Measurements from ENCODE around the gene TTYH1. TPM values are rescaled to one million over a fixed set of nuclear protein-coding genes. Genes with fewer than 3 reads are reported as not detected.
"Not testable (repeated sequence)": the region's sequence is repeated elsewhere in the genome, so short reads cannot be mapped to it uniquely, and the experiment has no call there.

Gene TTYH1
- total RNA-seq, result 1 to 10 TPM; 1.1 to 1.9 TPM

GRCh38 chr19:54415208-54415900 lies at the start of gene TTYH1:
Gene TTYH1, plus strand, starts transcription at chr19:54415464. Its CDS starts 89 bp downstream, at chr19:54415553.
- ATAC-seq (ENCODE audit: low read depth), result no peak
- H3K4me3 Mint-ChIP-seq, result no peak within 1 kb of the TSS
- POLR2A ChIA-PET, result interaction anchor here (1.0 kb wide), 1 partner anchor 20 kb away, joined by 3 read pairs; no protein-coding TSS in a partner anchor
- peaks cover 5% of the 10 kb centered on the region for H3K36me3 Mint-ChIP-seq
- peaks cover 45% of the 10 kb centered on the region for H3K27me3 Mint-ChIP-seq
- H3K4me1 Mint-ChIP-seq, result peaks cover 18% of the 10 kb centered on the region
- no peak within 1 kb of the TSS for H3K27ac Mint-ChIP-seq
- H3K9me3 Mint-ChIP-seq, result peaks cover 11% of the 10 kb centered on the region
- peak; percentile 73 for DNase-seq

GRCh38 chr19:54365798-54366197 lies 49.5 kb upstream of the TTYH1 start:
- not testable (repeated sequence) for H3K9me3 Mint-ChIP-seq; H3K27me3 Mint-ChIP-seq; ATAC-seq (ENCODE audit: low read depth); H3K4me3 Mint-ChIP-seq; DNase-seq; H3K27ac Mint-ChIP-seq
- peaks cover 53% of the 10 kb centered on the region for H3K4me1 Mint-ChIP-seq
- peaks cover 17% of the 10 kb centered on the region for H3K36me3 Mint-ChIP-seq
- POLR2A ChIA-PET, result interaction anchor here (1.1 to 5.2 kb wide), 6 partner anchors 9 to 1272 kb away, joined by 3 to 27 read pairs (median 6); partner anchors contain the start of gene PPP6R1

GRCh38 chr19:54366811-54367210 lies 48.5 kb upstream of the TTYH1 start:
- Mint-ChIP-seq H3K4me3 (no peak overlapping the region), H3K4me1 (peaks cover 50% of the 10 kb centered on the region), H3K9me3 (no peaks in the 10 kb centered on the region), H3K27ac (no peak overlapping the region), H3K27me3 (peaks cover 9% of the 10 kb centered on the region), H3K36me3 (peaks cover 14% of the 10 kb centered on the region)
- ATAC-seq (ENCODE audit: low read depth) (no peak), DNase-seq (no peak)
- POLR2A ChIA-PET, result interaction anchor here (0.7 kb wide), 1 partner anchor 22 kb away, joined by 3 read pairs; no protein-coding TSS in a partner anchor

- Mint-ChIP-seq H3K4me3 (peak overlapping the region; percentile 81), H3K27me3 (peaks cover 11% of the 10 kb centered on the region), H3K36me3 (peaks cover 4% of the 10 kb centered on the region), H3K9me3 (no peaks in the 10 kb centered on the region), H3K4me1 (peaks cover 48% of the 10 kb centered on the region), H3K27ac (peak overlapping the region; percentile 37)
- ATAC-seq (ENCODE audit: low read depth) (no peak), DNase-seq (no peak)
- POLR2A ChIA-PET, result interaction anchor here (1.3 to 1.7 kb wide), 2 partner anchors 9 to 19 kb away, joined by 4 to 7 read pairs; no protein-coding TSS in a partner anchor
Observed at GRCh38 chr19:54369082-54369687, 46.1 kb upstream of the TTYH1 start.

DNA sequence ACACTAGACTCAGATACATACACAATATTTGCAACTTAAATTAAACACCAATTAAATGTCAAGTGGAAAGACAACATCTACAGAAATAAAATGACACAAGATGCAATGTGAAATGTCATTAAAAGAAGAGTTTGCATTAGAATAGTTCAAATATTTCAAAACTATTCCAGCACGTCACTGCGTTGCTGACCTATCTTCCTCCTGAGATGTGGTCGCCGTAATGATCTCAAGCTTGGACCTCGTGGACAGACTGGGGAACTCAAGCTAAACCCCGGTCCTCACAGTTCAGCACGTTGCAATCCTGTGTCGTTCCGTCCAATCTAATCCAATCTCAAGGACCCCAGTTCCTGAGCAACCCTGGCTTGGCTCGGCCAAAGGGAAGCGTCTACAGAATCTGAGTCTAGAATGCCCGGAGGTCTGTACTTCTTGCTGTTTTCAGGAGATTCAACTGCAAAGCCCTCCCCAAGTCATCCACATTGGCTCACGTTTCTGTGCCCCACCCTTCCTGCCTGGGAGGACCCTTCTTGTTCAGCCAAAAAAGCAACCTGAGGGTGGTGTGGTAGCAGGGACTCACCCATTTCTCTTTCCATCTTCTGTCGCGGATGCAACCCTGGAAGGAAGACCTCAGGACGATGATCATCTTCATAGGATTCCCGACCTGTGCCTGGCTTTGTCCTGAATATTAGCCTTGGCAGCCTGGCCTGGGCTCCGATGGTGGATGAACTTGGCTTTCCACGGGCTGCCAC lies 45.4 kb upstream of the TTYH1 start:
- Mint-ChIP-seq H3K4me3 (peak overlapping the region; percentile 81), H3K27me3 (peaks cover 11% of the 10 kb centered on the region), H3K27ac (peak overlapping the region; percentile 30), H3K4me1 (peaks cover 52% of the 10 kb centered on the region)
- ATAC-seq (ENCODE audit: low read depth), result peak; percentile 6
- not testable (repeated sequence) for H3K36me3 Mint-ChIP-seq, DNase-seq, H3K9me3 Mint-ChIP-seq
- POLR2A ChIA-PET, result interaction anchor here (1.3 kb wide), 1 partner anchor 9 kb away, joined by 4 read pairs; no protein-coding TSS in a partner anchor

DNA sequence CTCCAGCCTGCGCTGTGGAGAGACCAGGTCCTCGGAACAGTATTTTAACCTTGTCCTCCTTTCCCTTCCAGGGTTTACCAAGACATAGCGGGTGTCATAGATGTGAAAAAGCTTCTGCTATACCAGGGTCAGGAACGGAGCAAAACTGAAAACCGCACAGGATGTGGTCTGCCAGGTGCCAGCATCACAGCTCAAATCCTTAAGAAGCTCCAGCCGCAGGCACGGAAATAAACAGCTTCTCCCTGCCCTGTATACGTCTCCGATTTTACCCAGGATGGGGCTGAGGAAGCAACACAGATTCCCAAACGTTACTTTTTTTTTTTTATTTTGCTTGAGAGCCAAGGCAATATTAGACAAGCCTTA lies 44.8 kb upstream of the TTYH1 start:
- peak overlapping the region; percentile 12 for H3K27ac Mint-ChIP-seq
- H3K9me3 Mint-ChIP-seq, POLR2A ChIA-PET, H3K36me3 Mint-ChIP-seq: not testable (repeated sequence)
- ATAC-seq (ENCODE audit: low read depth), result peak; percentile 69
- peaks cover 54% of the 10 kb centered on the region for H3K4me1 Mint-ChIP-seq
- H3K27me3 Mint-ChIP-seq, result peaks cover 11% of the 10 kb centered on the region
- DNase-seq, result peak; percentile 60
- peak overlapping the region; percentile 81 for H3K4me3 Mint-ChIP-seq

DNA sequence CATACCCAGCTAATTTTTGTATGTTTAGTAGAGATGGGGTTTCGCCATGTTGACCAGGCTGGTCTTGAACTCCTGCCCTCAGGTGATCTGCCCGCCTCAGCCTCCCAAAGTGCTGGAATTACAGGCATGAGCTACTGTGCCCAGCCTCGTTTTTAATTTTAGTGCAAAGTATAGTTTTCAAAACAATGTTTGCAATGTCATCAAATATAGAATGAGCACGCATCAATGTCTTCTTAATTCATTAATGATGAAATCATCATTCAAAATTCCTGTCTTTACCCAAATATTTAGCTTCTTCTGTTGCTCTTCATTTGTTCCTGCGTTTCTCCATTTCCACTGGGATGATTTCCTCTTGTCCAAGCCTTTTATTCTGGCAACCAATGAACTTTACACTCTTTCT lies 43.8 kb upstream of the TTYH1 start:
- POLR2A ChIA-PET; H3K27ac Mint-ChIP-seq; H3K36me3 Mint-ChIP-seq; DNase-seq; H3K9me3 Mint-ChIP-seq; H3K27me3 Mint-ChIP-seq; ATAC-seq (ENCODE audit: low read depth): not testable (repeated sequence)
- H3K4me1 Mint-ChIP-seq, result peaks cover 59% of the 10 kb centered on the region
- peak overlapping the region; percentile 27 for H3K4me3 Mint-ChIP-seq

- H3K27me3 Mint-ChIP-seq, result peaks cover 8% of the 10 kb centered on the region
- ATAC-seq (ENCODE audit: low read depth) (no peak), DNase-seq (no peak)
- peaks cover 71% of the 10 kb centered on the region for H3K4me1 Mint-ChIP-seq
- no peaks in the 10 kb centered on the region for H3K9me3 Mint-ChIP-seq
- H3K27ac Mint-ChIP-seq, result no peak overlapping the region
- POLR2A ChIA-PET, result interaction anchor here (0.7 to 2.4 kb wide), 4 partner anchors 8 to 17 kb away, joined by 3 to 12 read pairs (median 6); partner anchors contain the start of gene LAIR1
- H3K36me3 Mint-ChIP-seq, result no peaks in the 10 kb centered on the region
- peak overlapping the region; percentile 86 for H3K4me3 Mint-ChIP-seq
Observed at GRCh38 chr19:54373781-54374631, 41.3 kb upstream of the TTYH1 start.

DNA sequence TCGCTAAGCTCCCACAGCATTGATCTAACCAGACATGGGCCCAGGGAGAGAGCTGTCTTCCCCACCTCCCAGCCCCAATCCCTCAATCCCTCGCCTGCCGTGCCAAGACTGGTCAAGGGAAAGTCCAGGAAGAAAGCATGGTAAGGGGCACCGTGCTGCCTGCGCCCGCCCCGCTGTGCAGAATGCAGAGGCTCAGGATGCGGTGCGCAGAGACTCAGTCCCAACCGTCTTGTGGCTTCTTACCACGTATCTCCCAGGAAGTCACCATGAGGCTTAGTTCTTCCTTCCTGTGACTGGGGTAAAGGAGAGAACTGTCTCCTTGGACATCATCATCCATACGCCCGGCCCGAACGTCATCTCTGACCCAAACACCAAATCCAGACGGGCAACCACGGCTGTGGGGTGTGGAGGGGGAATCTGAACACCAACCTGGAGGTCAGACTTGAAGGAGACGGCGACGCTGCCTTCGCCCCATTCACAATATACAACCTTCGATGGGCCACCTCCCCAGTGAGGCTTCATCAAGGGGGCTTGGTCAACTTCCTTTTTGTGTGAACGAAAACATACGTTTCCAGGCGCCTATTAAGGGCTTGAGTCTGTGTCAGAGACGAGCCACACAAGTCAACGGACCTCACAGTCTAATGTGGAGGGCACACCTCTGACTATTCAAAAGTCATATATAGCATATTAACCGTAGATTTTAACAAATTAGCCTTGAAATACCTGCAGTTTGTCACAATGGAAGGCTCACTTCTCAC lies 39.9 kb upstream of the TTYH1 start:
- DNase-seq, result peak; percentile 60
- peak overlapping the region; percentile 85 for H3K27ac Mint-ChIP-seq
- peaks cover 66% of the 10 kb centered on the region for H3K4me1 Mint-ChIP-seq
- not testable (repeated sequence) for H3K27me3 Mint-ChIP-seq, H3K9me3 Mint-ChIP-seq, H3K36me3 Mint-ChIP-seq
- peak; percentile 28 for ATAC-seq (ENCODE audit: low read depth)
- POLR2A ChIA-PET, result interaction anchor here (1.5 to 2.4 kb wide), 3 partner anchors 10 to 13 kb away, joined by 5 to 12 read pairs (median 8); partner anchors contain the start of gene LAIR1
- H3K4me3 Mint-ChIP-seq, result peak overlapping the region; percentile 86

DNA sequence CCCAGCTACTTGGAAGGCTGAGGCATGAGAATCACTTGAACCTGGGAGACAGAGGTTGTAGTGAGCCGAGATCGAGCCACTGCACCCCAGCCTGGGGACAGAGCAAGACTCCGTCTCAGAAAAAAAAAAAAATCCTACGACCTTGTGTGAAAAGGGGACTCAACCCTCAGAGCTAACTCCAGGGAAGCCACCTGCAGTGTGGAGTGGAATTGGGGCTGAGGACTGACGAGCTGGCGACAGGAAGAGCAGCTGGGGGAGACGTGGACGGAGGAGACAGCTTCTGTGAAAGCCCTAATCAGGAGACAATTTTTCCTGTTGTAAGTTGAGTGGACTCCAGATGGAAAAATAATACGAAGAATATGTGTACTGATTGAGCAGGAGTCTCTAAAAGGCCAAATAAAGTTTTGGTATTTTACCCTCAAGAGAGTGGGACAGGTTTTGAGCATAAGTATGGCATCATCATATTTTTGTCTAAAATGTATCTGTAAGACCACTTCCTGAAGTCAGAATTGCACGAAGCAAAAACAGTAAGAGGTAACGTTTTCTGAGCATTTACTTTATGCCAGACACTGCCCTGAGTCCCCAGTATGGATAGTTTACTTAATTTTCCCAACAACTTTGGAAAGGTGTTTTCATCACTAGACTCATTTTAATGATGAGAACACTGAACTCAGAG lies 38.5 kb upstream of the TTYH1 start:
- H3K4me3 Mint-ChIP-seq, result peak overlapping the region; percentile 26
- H3K27me3 Mint-ChIP-seq, result peaks cover 13% of the 10 kb centered on the region
- POLR2A ChIA-PET, result interaction anchor here (0.8 to 1.7 kb wide), 2 partner anchors 12 kb away, joined by 6 to 8 read pairs; partner anchors contain the start of gene LAIR1
- peaks cover 61% of the 10 kb centered on the region for H3K4me1 Mint-ChIP-seq
- H3K36me3 Mint-ChIP-seq, result peaks cover 6% of the 10 kb centered on the region
- ATAC-seq (ENCODE audit: low read depth), result no peak
- no peak for DNase-seq
- H3K9me3 Mint-ChIP-seq, result peaks cover 10% of the 10 kb centered on the region
- H3K27ac Mint-ChIP-seq, result peak overlapping the region; percentile 64

DNA sequence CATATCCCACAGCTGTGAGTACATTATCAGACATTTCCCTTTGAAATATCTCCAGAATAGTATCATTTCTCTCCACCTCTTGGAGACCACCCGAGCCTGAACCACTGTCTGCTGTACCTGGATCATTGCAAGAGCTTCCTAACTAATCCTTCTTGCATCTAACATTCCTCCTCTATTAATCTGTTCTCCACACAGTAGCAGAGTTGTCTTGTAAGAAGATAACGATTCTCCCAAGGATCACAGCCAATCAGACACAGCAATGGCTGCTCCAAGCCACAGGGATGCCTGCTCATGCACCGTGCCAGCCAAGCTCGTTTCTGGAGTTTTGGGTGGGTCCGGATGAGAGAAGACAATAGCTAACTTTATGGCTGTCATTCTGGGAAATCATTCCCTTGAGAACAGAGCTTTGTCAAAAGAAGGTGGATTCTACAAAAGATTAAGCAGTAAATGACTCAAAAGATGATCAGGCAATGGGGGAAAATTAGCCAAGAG lies 36.0 kb upstream of the TTYH1 start:
- H3K36me3 Mint-ChIP-seq, result peaks cover 6% of the 10 kb centered on the region

More for the DNA sequence above, 36.0 kb upstream of the TTYH1 start:
- POLR2A ChIA-PET, result interaction anchor here (1.2 to 2.5 kb wide), 3 partner anchors 9 to 14 kb away, joined by 4 to 25 read pairs (median 7); partner anchors contain the start of gene LAIR1
- Mint-ChIP-seq H3K27me3 (peaks cover 10% of the 10 kb centered on the region), H3K4me3 (peak overlapping the region; percentile 17), H3K9me3 (peaks cover 10% of the 10 kb centered on the region), H3K4me1 (peaks cover 47% of the 10 kb centered on the region), H3K27ac (no peak overlapping the region)
- ATAC-seq (ENCODE audit: low read depth), result no peak
- DNase-seq, result no peak

Data from activated naive CD8-positive, alpha-beta T cell treated with anti-CD3 and anti-CD28 coated beads, Interleukin-2, amount 10 ng/mL, durations not matched to agents 7 days and 5 days (primary cell).